B cell (primary cell): Measurements from ENCODE around the gene RUVBL1. TPM values are rescaled to one million over a fixed set of nuclear protein-coding genes. Genes with fewer than 3 reads are reported as not detected.

Source experiments
- ATAC-seq: fragments of 200-7000 bp; cut with Tn5 transposase; one replicate; pipeline ENCODE4 v1.10.0; 2021; ENCODE audit warnings: low read depth, mild to moderate bottlenecking, moderate number of reproducible peaks, moderate library complexity
- CTCF ChIA-PET: fragments of 350-600 bp; sonication (Branson Sonifier 250); formaldehyde crosslinking; loops from one replicate; lab custom pipeline; 2021; ENCODE audit warnings: antibody characterized with exemption, inconsistent platforms; lab: Charles Lee
- POLR2A ChIA-PET: fragments of 350-600 bp; sonication (Branson Sonifier 250); formaldehyde crosslinking; loops from one replicate; lab custom pipeline; 2021; ENCODE audit warnings: antibody characterized with exemption; lab: Charles Lee
- DNase-seq: peaks from one replicate; pipeline ENCODE4 v3.0.0; 2013
- H2AFZ ChIP-seq: 2 replicates; pipeline ENCODE4 v1.6.1; 2012; ENCODE audit warnings: mild to moderate bottlenecking, low read depth, low read length; ENCODE audit not compliant: insufficient read depth, poor library complexity, severe bottlenecking
- H3K27ac ChIP-seq, 2 donors: 1 replicate in 1 of 2; 2 replicates in 1 of 2; pipeline ENCODE4 v1.5.1; 2012 to 2013; ENCODE audit warnings: low read length in 2 of 2, mild to moderate bottlenecking in 2 of 2, moderate library complexity in 1 of 2
- H3K27me3 ChIP-seq, 4 experiments: fragments of 200-600 bp in 1 of 4; sonication (generic) in 1 of 4; replicated peaks in 1 of 4; 1 replicate in 2 of 4; 2 replicates in 2 of 4; pipeline versions ENCODE4 v1.6.1 to v1.7.0; 2013 to 2016; ENCODE audit warnings: low read length in 3 of 4, mild to moderate bottlenecking in 2 of 4, mixed read lengths in 1 of 4, moderate library complexity in 1 of 4; ENCODE audit not compliant: insufficient read depth in 4 of 4, control insufficient read depth in 3 of 4; ENCODE audit errors: control extremely low read depth in 1 of 4
- H3K36me3 ChIP-seq, 2 experiments: replicated peaks in 1 of 2; 1 replicate in 1 of 2; 2 replicates in 1 of 2; pipeline versions ENCODE4 v1.6.1 to v1.7.1; 2013; ENCODE audit warnings: low read length in 1 of 2; ENCODE audit not compliant: insufficient read depth in 2 of 2, control insufficient read depth in 1 of 2; ENCODE audit errors: control extremely low read depth in 1 of 2, extremely low read depth in 1 of 2
- H3K4me1 ChIP-seq, 2 donors: fragments of 200-600 bp in 1 of 2; sonication (generic) in 1 of 2; 1 replicate in 1 of 2; 2 replicates in 1 of 2; pipeline versions ENCODE4 v1.5.1 to v1.6.1; 2013 to 2017; ENCODE audit warnings: low read length in 2 of 2; ENCODE audit not compliant: control insufficient read depth in 2 of 2, insufficient read depth in 2 of 2
- H3K4me2 ChIP-seq: replicated peaks from 2 replicates; pipeline ENCODE3; 2012; ENCODE audit warnings: mild to moderate bottlenecking, low read depth, low read length; ENCODE audit not compliant: poor library complexity, severe bottlenecking
- H3K4me3 ChIP-seq, 5 experiments: fragments of 200-600 bp in 1 of 5; sonication (generic) in 1 of 5; 1 replicate in 3 of 5; 2 replicates in 2 of 5; pipeline versions ENCODE4 v1.5.1 to v1.7.0; 2011 to 2016; ENCODE audit warnings: low read length in 4 of 5, mild to moderate bottlenecking in 4 of 5, low read depth in 2 of 5, control low read depth in 1 of 5, moderate library complexity in 1 of 5; ENCODE audit not compliant: insufficient read depth in 1 of 5; ENCODE audit errors: control extremely low read depth in 1 of 5, extremely low read depth in 1 of 5
- H3K79me2 ChIP-seq: fragments of 200-600 bp; sonication (generic); one replicate; pipeline ENCODE4 v1.6.0; 2016; ENCODE audit warnings: low read length; ENCODE audit not compliant: control insufficient read depth, insufficient read depth
- H3K9ac ChIP-seq: fragments of 200-600 bp; sonication (generic); 2 replicates; pipeline ENCODE4 v1.6.1; 2017; ENCODE audit warnings: mild to moderate bottlenecking, low read length, moderate library complexity
- H3K9me3 ChIP-seq, 3 donors: one replicate each; pipeline versions ENCODE4 v1.6.1 to v1.7.1; 2013; ENCODE audit warnings: low read length in 2 of 3; ENCODE audit not compliant: control insufficient read depth in 2 of 3, insufficient read depth in 1 of 3; ENCODE audit errors: control extremely low read depth in 1 of 3
- H4K20me1 ChIP-seq: 2 replicates; pipeline ENCODE4 v1.6.0; 2012; ENCODE audit warnings: mild to moderate bottlenecking, low read length; ENCODE audit not compliant: insufficient read depth, control insufficient read depth, poor library complexity, severe bottlenecking
- H3K27ac Mint-ChIP-seq: one replicate; pipeline ENCODE4 v1.8.0; 2021; ENCODE audit warnings: mixed read lengths
- H3K27me3 Mint-ChIP-seq: one replicate; pipeline ENCODE4 v1.8.0; 2021; ENCODE audit warnings: mixed read lengths
- H3K4me1 Mint-ChIP-seq: one replicate; pipeline ENCODE4 v1.8.0; 2021; ENCODE audit warnings: mixed read lengths
- H3K4me3 Mint-ChIP-seq: one replicate; pipeline ENCODE4 v1.8.0; 2021; ENCODE audit warnings: mixed read lengths
- H3K9me3 Mint-ChIP-seq: one replicate; pipeline ENCODE4 v1.8.0; 2022; ENCODE audit warnings: mixed read lengths; ENCODE audit not compliant: insufficient read depth
- CTCF ChIP-seq: fragments of 200-600 bp; IDR thresholded peaks from one replicate; pipeline ENCODE4 v1.8.0; 2022; ENCODE audit warnings: antibody characterized with exemption, mild to moderate bottlenecking
- EZH2 ChIP-seq: IDR thresholded peaks from 2 replicates; pipeline ENCODE4 v1.6.1; 2012; ENCODE audit warnings: borderline replicate concordance, low read depth, mild to moderate bottlenecking, moderate library complexity, low read length; ENCODE audit not compliant: insufficient read depth, poor library complexity, severe bottlenecking
- WGBS: methylation state at CpG from one replicate; pipeline ENCODE4 v1.1.5; 2013; ENCODE audit warnings: missing lambda C conversion rate; ENCODE audit not compliant: insufficient coverage; 5-methylcytosine and 5-hydroxymethylcytosine counted together
- intact Hi-C: fragments of 100-400 bp; cut with micrococcal nuclease; formaldehyde crosslinking; loops from one replicate; pipeline ENCODE4 v1.10.0; 2022
- polyA plus RNA-seq: library from polyadenylated mRNA; depleted of rRNA; stranded (reverse); fragments of >200 nt; gene quantifications from 2 replicates; pipeline ENCODE4 v1.2.3, GENCODE V29; 2012
- total RNA-seq, 2 donors: library from RNA; stranded (reverse); fragments of 120-200 nt in 1 of 2; gene quantifications; 1 replicate in 1 of 2; 2 replicates in 1 of 2; pipeline versions ENCODE4 v1.2.3 to v1.2.4, GENCODE V29; 2013 to 2022

Gene RUVBL1
- total and polyA plus RNA-seq, 2 donors (not counting 1 experiment from before 2014, with no cell fraction given): 20.4 to 20.5 TPM

GRCh38 chr3:128166971-128167453, 43.4 kb upstream of the RUVBL1 start:
- WGBS: 100% methylated on average over 2 of the region's 5 CpGs
- Histone ChIP-seq H3K4me3 (no peak overlapping the region), H3K27ac (no peak overlapping the region), H3K4me2 (no peak overlapping the region), H3K9ac (no peak overlapping the region), H3K36me3 (peaks cover 0 to 5% of the 10 kb centered on the region in 2 experiments), H2AFZ (no peak overlapping the region), H3K27me3 (no peaks in the 10 kb centered on the region), H3K4me1 (no peaks in the 10 kb centered on the region), H3K79me2 (peaks cover 80% of the 10 kb centered on the region), H3K9me3 (no peaks in the 10 kb centered on the region), H4K20me1 (peaks cover 38% of the 10 kb centered on the region)
- H3K4me1 Mint-ChIP-seq: peaks cover 15% of the 10 kb centered on the region
- no peak for DNase-seq
- POLR2A ChIA-PET: no interaction called here
- CTCF ChIA-PET: no interaction called here
- no peak for ATAC-seq
- no peak overlapping the region for H3K4me3 Mint-ChIP-seq
- no peaks in the 10 kb centered on the region for H3K27me3 Mint-ChIP-seq
- intact Hi-C loops: no loop called here
- TF ChIP-seq CTCF: no peak
- no peaks in the 10 kb centered on the region for H3K9me3 Mint-ChIP-seq
- H3K27ac Mint-ChIP-seq: no peak overlapping the region

GRCh38 chr3:128163432-128163831, 39.8 kb upstream of the RUVBL1 start:
- Histone ChIP-seq H3K27ac (no peak overlapping the region), H3K9me3 (no peaks in the 10 kb centered on the region), H3K4me2 (no peak overlapping the region), H4K20me1 (peaks cover 50% of the 10 kb centered on the region), H3K4me1 (no peaks in the 10 kb centered on the region), H3K79me2 (peaks cover 90% of the 10 kb centered on the region), H3K9ac (no peak overlapping the region), H2AFZ (no peak overlapping the region), H3K4me3 (no peak overlapping the region), H3K36me3 (peaks cover 0 to 5% of the 10 kb centered on the region in 2 experiments), H3K27me3 (no peaks in the 10 kb centered on the region)
- WGBS: 98% methylated on average over 4 of the region's 5 CpGs
- TF ChIP-seq EZH2 (no peak), CTCF (no peak)
- H3K4me3 Mint-ChIP-seq: no peak overlapping the region
- ChIA-PET CTCF (no interaction called here), POLR2A (no interaction called here)
- H3K9me3 Mint-ChIP-seq: no peaks in the 10 kb centered on the region
- no peak overlapping the region for H3K27ac Mint-ChIP-seq
- no peak for ATAC-seq
- intact Hi-C loops: no loop called here
- peaks cover 11% of the 10 kb centered on the region for H3K4me1 Mint-ChIP-seq
- no peaks in the 10 kb centered on the region for H3K27me3 Mint-ChIP-seq
- DNase-seq: no peak
